SK-N-SH treated with all-trans-retinoic acid at 6 μM for 48 hours (cell line): ENCODE results near the gene IL3RA.

ENCODE experiments used
- ARNTL ChIP-seq: fragments of 450-650 bp; formaldehyde crosslinking; IDR thresholded peaks from 2 replicates; pipeline ENCODE4 v1.5.0; 2020; ENCODE audit warnings: low read depth, mild to moderate bottlenecking, moderate library complexity, borderline replicate concordance
- CSDC2 ChIP-seq: fragments of 250-450 bp; sonication (Bioruptor Pico); IDR thresholded peaks from 2 replicates; pipeline ENCODE4 v1.5.0; 2020; ENCODE audit warnings: mild to moderate bottlenecking, moderate library complexity
- CSRNP3 ChIP-seq: fragments of 250-450 bp; sonication (Bioruptor Pico); IDR thresholded peaks from 2 replicates; pipeline ENCODE4 v1.5.1; 2021; ENCODE audit warnings: mild to moderate bottlenecking, moderate library complexity
- GLIS3 ChIP-seq: fragments of 250-450 bp; sonication (Bioruptor Pico); IDR thresholded peaks from 2 replicates; pipeline ENCODE4 v1.5.0; 2020; ENCODE audit warnings: mild to moderate bottlenecking, moderate library complexity
- ISL1 ChIP-seq: fragments of 250-450 bp; sonication (Bioruptor Pico); IDR thresholded peaks from 2 replicates; pipeline ENCODE4 v2.1.2; 2022; ENCODE audit warnings: mild to moderate bottlenecking, moderate library complexity
- POU6F1 ChIP-seq: fragments of 250-450 bp; sonication (Bioruptor Pico); IDR thresholded peaks from 2 replicates; pipeline ENCODE4 v1.8.0; 2021; ENCODE audit warnings: low read depth, mild to moderate bottlenecking, moderate library complexity, borderline replicate concordance
- PPARA ChIP-seq: fragments of 250-450 bp; sonication (Bioruptor Pico); IDR thresholded peaks from 2 replicates; pipeline ENCODE4 v1.5.0; 2020; ENCODE audit warnings: mild to moderate bottlenecking, borderline replicate concordance
- RARB ChIP-seq: fragments of 250-450 bp; sonication (Bioruptor Pico); IDR thresholded peaks from 2 replicates; pipeline ENCODE4 v1.8.0; 2021; ENCODE audit warnings: mild to moderate bottlenecking, moderate library complexity
- TCF4 ChIP-seq: fragments of 250-450 bp; sonication (Bioruptor Pico); IDR thresholded peaks from 2 replicates; pipeline ENCODE4 v1.8.0; 2021; ENCODE audit warnings: mild to moderate bottlenecking, moderate library complexity, borderline replicate concordance
- ZC3H10 ChIP-seq: fragments of 250-450 bp; sonication (Bioruptor Pico); IDR thresholded peaks from 2 replicates; pipeline ENCODE4 v1.5.1; 2021; ENCODE audit warnings: mild to moderate bottlenecking, moderate library complexity
- ZFP30 ChIP-seq: fragments of 450-650 bp; formaldehyde crosslinking; IDR thresholded peaks from 2 replicates; pipeline ENCODE4 v1.5.0; 2022; ENCODE audit warnings: mild to moderate bottlenecking, moderate library complexity

- TF ChIP-seq ZFP30 (CRISPR knock-in tag) (no peak), GLIS3 (no peak), TCF4 (no peak), RARB (CRISPR knock-in tag) (no peak), ARNTL (CRISPR knock-in tag) (no peak), ZC3H10 (CRISPR knock-in tag) (no peak), CSRNP3 (CRISPR knock-in tag) (no peak), ISL1 (CRISPR knock-in tag) (no peak), PPARA (no peak), CSDC2 (CRISPR knock-in tag) (no peak), POU6F1 (CRISPR knock-in tag) (no peak)
Measured at GRCh38 chrX:1397001-1397400, 60.4 kb downstream of the IL3RA start.
